Osteocyte (in vitro differentiated cells): ENCODE results near the gene SLC22A16. TPM values are rescaled to one million over a fixed set of nuclear protein-coding genes. Genes with fewer than 3 reads are reported as not detected.

ENCODE experiments used
- DNase-seq: peaks from one replicate; pipeline ENCODE4 v3.0.0; 2021; ENCODE audit warnings: mixed read lengths; ENCODE audit not compliant: unreplicated experiment; ENCODE audit errors: extremely low spot score
- H3K27ac Mint-ChIP-seq: one replicate; pipeline ENCODE4 v1.8.0; 2021; ENCODE audit warnings: mild to moderate bottlenecking, mixed read lengths; ENCODE audit not compliant: unreplicated experiment
- H3K27me3 Mint-ChIP-seq: one replicate; pipeline ENCODE4 v1.8.0; 2021; ENCODE audit warnings: mixed read lengths; ENCODE audit not compliant: unreplicated experiment
- H3K36me3 Mint-ChIP-seq: one replicate; pipeline ENCODE4 v1.8.0; 2021; ENCODE audit warnings: mixed read lengths; ENCODE audit not compliant: unreplicated experiment
- H3K4me1 Mint-ChIP-seq: one replicate; pipeline ENCODE4 v1.8.0; 2021; ENCODE audit warnings: mixed read lengths; ENCODE audit not compliant: unreplicated experiment
- H3K4me3 Mint-ChIP-seq: one replicate; pipeline ENCODE4 v1.8.0; 2021; ENCODE audit warnings: mild to moderate bottlenecking, moderate library complexity, mixed read lengths; ENCODE audit not compliant: unreplicated experiment
- H3K9me3 Mint-ChIP-seq: one replicate; pipeline ENCODE4 v1.8.0; 2021; ENCODE audit warnings: mixed read lengths; ENCODE audit not compliant: unreplicated experiment
- CTCF ChIP-seq: fragments of 200-600 bp; sonication (generic); IDR thresholded peaks from 2 replicates; pipeline ENCODE4 v1.5.0; 2021; ENCODE audit warnings: antibody characterized with exemption, mild to moderate bottlenecking, moderate library complexity
- long read RNA-seq: library from polyadenylated mRNA; unstranded; transcript quantifications from one replicate; pipeline ENCODE4 v2.0.0, GENCODE V29; 2021
- total RNA-seq: library from RNA; stranded (reverse); gene quantifications from 2 replicates; pipeline ENCODE4 v1.2.1, GENCODE V29; 2021

Gene SLC22A16
- not detected in 2 replicates for total RNA-seq
- long read RNA-seq, result 0 reads

GRCh38 chr6:110476046-110476849 is at the start of gene SLC22A16:
TSS of gene SLC22A16 (minus strand) at chr6:110476613. CDS start at chr6:110476574, 39 bp downstream.
- Mint-ChIP-seq H3K36me3 (no peaks in the 10 kb centered on the region), H3K27me3 (peaks cover 9% of the 10 kb centered on the region), H3K27ac (no peak within 1 kb of the TSS), H3K4me1 (no peaks in the 10 kb centered on the region), H3K4me3 (no peak within 1 kb of the TSS), H3K9me3 (no peaks in the 10 kb centered on the region)
- DNase-seq, result no peak
- TF ChIP-seq CTCF, result no peak

- H3K4me1 Mint-ChIP-seq, result peaks cover 18% of the 10 kb centered on the region
- H3K36me3 Mint-ChIP-seq, result no peaks in the 10 kb centered on the region
Measured at GRCh38 chr6:110525001-110525400, 48.6 kb upstream of the SLC22A16 start.

GRCh38 chr6:110524305-110524704 is 47.9 kb upstream of the SLC22A16 start:
- Mint-ChIP-seq H3K4me1 (peaks cover 12% of the 10 kb centered on the region), H3K4me3 (no peak overlapping the region), H3K36me3 (no peaks in the 10 kb centered on the region), H3K27ac (no peak overlapping the region), H3K9me3 (no peaks in the 10 kb centered on the region), H3K27me3 (no peaks in the 10 kb centered on the region)
- no peak for TF ChIP-seq CTCF
- no peak for DNase-seq

More at GRCh38 chr6:110525001-110525400, 48.6 kb upstream of the SLC22A16 start:
- Mint-ChIP-seq H3K4me3 (no peak overlapping the region), H3K9me3 (no peaks in the 10 kb centered on the region), H3K27me3 (no peaks in the 10 kb centered on the region), H3K27ac (no peak overlapping the region)
- no peak for DNase-seq
- TF ChIP-seq CTCF, result no peak

- Mint-ChIP-seq H3K36me3 (no peaks in the 10 kb centered on the region), H3K27me3 (no peaks in the 10 kb centered on the region), H3K9me3 (no peaks in the 10 kb centered on the region), H3K4me1 (peaks cover 4% of the 10 kb centered on the region), H3K4me3 (no peak overlapping the region), H3K27ac (no peak overlapping the region)
- no peak for TF ChIP-seq CTCF
- DNase-seq, result no peak
Measured at GRCh38 chr6:110523451-110524021, 47.1 kb upstream of the SLC22A16 start.

- no peaks in the 10 kb centered on the region for H3K9me3 Mint-ChIP-seq
- H3K27ac Mint-ChIP-seq, result no peak overlapping the region
- H3K27me3 Mint-ChIP-seq, result no peaks in the 10 kb centered on the region
Measured at GRCh38 chr6:110522427-110522826, 46.0 kb upstream of the SLC22A16 start.

More at GRCh38 chr6:110522427-110522826, 46.0 kb upstream of the SLC22A16 start:
- no peak overlapping the region for H3K4me3 Mint-ChIP-seq
- H3K4me1 Mint-ChIP-seq, result no peaks in the 10 kb centered on the region
- H3K36me3 Mint-ChIP-seq, result no peaks in the 10 kb centered on the region
- no peak for DNase-seq
- TF ChIP-seq CTCF, result no peak
